Ishikawa (cell line): ENCODE data around the gene PTCRA.

ENCODE experiments used
- CEBPB ChIP-seq: IDR thresholded peaks from 2 replicates; pipeline ENCODE4 v1.6.1; 2012
- CREB1 ChIP-seq: IDR thresholded peaks from 2 replicates; pipeline ENCODE4 v1.6.1; 2012; ENCODE audit warnings: low read depth
- EGR1 ChIP-seq: IDR thresholded peaks from 2 replicates; pipeline ENCODE4 v1.6.1; 2012
- EP300 ChIP-seq: IDR thresholded peaks from 2 replicates; pipeline ENCODE4 v1.6.1; 2012; ENCODE audit warnings: borderline replicate concordance
- FOXM1 ChIP-seq: IDR thresholded peaks from 2 replicates; pipeline ENCODE4 v1.6.1; 2012; ENCODE audit warnings: low read depth, borderline replicate concordance
- MAX ChIP-seq: IDR thresholded peaks from 2 replicates; pipeline ENCODE4 v1.6.1; 2012
- NFIC ChIP-seq: IDR thresholded peaks from 2 replicates; pipeline ENCODE4 v1.6.1; 2012
- RAD21 ChIP-seq: IDR thresholded peaks from 2 replicates; pipeline ENCODE4 v1.6.1; 2012; ENCODE audit warnings: low read depth
- REST ChIP-seq: IDR thresholded peaks from 2 replicates; pipeline ENCODE4 v1.6.1; 2012; ENCODE audit warnings: low read depth, mild to moderate bottlenecking
- TAF1 ChIP-seq: IDR thresholded peaks from 2 replicates; pipeline ENCODE4 v1.6.1; 2012; ENCODE audit warnings: low read depth, mild to moderate bottlenecking
- TCF12 ChIP-seq: IDR thresholded peaks from 2 replicates; pipeline ENCODE4 v1.6.1; 2012; ENCODE audit warnings: low read depth
- TEAD4 ChIP-seq: IDR thresholded peaks from 2 replicates; pipeline ENCODE4 v1.6.1; 2012
- USF1 ChIP-seq: IDR thresholded peaks from 2 replicates; pipeline ENCODE4 v1.6.1; 2012
- YY1 ChIP-seq: IDR thresholded peaks from 2 replicates; pipeline ENCODE4 v1.6.1; 2012; ENCODE audit warnings: low read depth
- ZBTB7A ChIP-seq: IDR thresholded peaks from 2 replicates; pipeline ENCODE4 v1.6.1; 2012; ENCODE audit warnings: low read depth

The PTCRA gene

DNA sequence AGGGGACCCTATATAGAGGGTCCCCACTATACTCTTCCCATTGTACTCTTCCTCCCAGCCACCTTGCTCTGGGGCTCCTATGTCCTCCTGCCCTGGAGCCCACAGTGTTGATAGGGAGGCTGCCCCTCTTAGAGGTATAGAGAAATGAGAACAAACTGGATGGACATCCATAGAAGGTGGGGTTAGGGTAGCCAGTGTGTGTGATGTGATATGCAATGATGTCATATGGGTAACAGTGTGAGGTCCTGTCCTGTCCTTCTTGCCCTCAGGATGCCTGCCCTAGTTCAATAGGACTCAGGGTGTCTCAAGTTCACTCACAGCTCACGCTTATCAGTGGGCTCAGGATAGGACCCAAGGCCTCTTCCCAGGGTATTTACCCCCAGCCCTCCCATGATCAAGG, 435 bp downstream of the PTCRA start:
- TF ChIP-seq TCF12 = no peak
- no peak for TF ChIP-seq EGR1
- no peak for TF ChIP-seq EP300
- no peak for TF ChIP-seq MAX
- no peak for TF ChIP-seq TAF1

GRCh38 chr6:42921801-42922200, 5.9 kb downstream of the PTCRA start:
- no peak for TF ChIP-seq NFIC
- no peak for TF ChIP-seq RAD21
- no peak for TF ChIP-seq CREB1
- no peak for TF ChIP-seq FOXM1
- no peak for TF ChIP-seq EGR1
- TF ChIP-seq ZBTB7A = no peak

GRCh38 chr6:42923666-42924065, 7.8 kb downstream of the PTCRA start:
- TF ChIP-seq TEAD4 = no peak
- no peak for TF ChIP-seq EP300
- TF ChIP-seq ZBTB7A = no peak
- no peak for TF ChIP-seq RAD21
- TF ChIP-seq NFIC = no peak
- no peak for TF ChIP-seq TCF12
- TF ChIP-seq CEBPB = no peak
- no peak for TF ChIP-seq USF1
- no peak for TF ChIP-seq TAF1

- no peak for TF ChIP-seq TEAD4
- no peak for TF ChIP-seq TAF1
- TF ChIP-seq EP300 = no peak
- TF ChIP-seq EGR1 = no peak
- no peak for TF ChIP-seq REST
- TF ChIP-seq ZBTB7A = no peak
- TF ChIP-seq CREB1 = no peak
- no peak for TF ChIP-seq MAX
- no peak for TF ChIP-seq CEBPB
- no peak for TF ChIP-seq RAD21
Observed at GRCh38 chr6:42925248-42925857, 9.5 kb downstream of the PTCRA start.

DNA sequence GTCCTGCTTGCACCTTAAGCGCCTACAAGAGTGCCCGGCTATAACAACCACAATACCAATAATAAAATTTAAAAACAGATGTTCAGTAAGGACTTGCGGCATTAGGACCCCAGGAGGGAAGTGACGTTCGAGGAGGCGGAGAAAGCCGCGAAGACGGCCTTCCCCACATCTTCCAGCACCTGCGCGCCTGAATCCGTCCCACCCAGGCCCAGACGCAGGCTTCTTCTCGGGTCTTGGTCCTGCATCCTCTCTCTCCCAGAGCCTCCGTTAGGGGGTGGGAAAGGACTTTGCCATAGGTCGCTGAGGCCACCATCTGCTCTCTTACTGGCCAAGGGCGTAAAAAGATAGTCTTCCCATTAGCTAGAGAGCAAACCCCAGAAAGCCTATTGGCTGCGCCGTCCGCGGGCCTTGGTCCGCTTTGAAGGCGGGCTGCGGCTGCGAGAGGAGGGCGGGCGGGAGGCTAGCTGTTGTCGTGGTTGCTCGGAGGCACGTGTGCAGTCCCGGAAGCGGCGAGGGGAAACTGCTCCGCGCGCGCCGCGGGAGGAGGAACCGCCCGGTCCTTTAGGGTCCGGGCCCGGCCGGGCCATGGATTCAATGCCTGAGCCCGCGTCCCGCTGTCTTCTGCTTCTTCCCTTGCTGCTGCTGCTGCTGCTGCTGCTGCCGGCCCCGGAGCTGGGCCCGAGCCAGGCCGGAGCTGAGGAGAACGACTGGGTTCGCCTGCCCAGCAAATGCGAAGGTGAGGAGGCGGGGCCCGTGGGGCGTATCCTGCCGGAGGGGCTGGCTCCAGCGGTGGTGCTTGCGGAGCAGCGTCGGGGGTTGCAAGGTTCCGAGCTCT, 13.3 kb downstream of the PTCRA start, which contains the start of gene CNPY3:
CNPY3 (plus strand) TSS at position 495 of the 835 bp plus-strand sequence; CDS start at position 586, 91 bp downstream.
- TF ChIP-seq CEBPB = no peak
- TF ChIP-seq EP300 = no peak
- no peak for TF ChIP-seq EGR1
- peak; percentile 62 for TF ChIP-seq TCF12
- TF ChIP-seq NFIC = peak; percentile 21; the same call in 1 of the 2 replicates
- peak; percentile 60; the same call in 1 of the 2 replicates for TF ChIP-seq CREB1
- TF ChIP-seq REST = no peak
- peak; percentile 62; the same call in 1 of the 2 replicates for TF ChIP-seq ZBTB7A
- TF ChIP-seq TAF1 = peak; percentile 27
- no peak for TF ChIP-seq RAD21
- peak; percentile 57; the same call in 1 of the 2 replicates for TF ChIP-seq FOXM1
- peak; percentile 99 for TF ChIP-seq MAX
- TF ChIP-seq YY1 = peak; percentile 22; the same call in 1 of the 2 replicates
- TF ChIP-seq TEAD4 = no peak
- peak; percentile 92 for TF ChIP-seq USF1

DNA sequence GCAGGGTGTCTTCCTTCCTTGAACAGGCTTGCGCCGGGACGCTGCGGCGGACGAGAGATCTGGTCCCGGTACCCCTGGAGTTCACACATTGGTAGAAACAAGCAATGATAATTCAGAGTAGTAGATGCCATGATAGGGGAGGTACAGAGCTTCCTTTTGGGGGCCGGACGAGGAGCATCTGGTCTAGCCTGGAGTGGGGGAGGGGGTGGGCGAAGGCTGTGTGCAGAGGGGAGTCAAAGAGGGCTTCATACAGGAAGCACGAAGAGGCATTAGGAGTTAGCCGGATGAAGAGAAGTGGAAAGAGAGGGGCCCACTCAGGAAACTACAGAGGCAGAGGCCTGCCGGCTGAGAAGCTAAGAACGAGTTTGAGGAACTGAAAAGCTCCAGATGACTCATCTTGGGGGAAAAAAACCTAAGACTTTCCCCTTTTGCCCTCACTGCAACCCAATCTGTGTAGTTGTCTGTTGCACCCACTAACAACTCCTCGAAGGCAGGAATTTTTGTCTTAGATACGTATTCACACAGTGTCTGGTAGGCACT, 14.0 kb downstream of the PTCRA start:
- TF ChIP-seq REST (no peak), NFIC (no peak), ZBTB7A (0 out of 2 replicates have a peak, but pooled peaks have one; percentile 1), CREB1 (no peak), YY1 (0 out of 2 replicates have a peak, but pooled peaks have one; percentile 5)
